Prostate gland (tissue), 2 donors: ENCODE data around the gene CHST5.

Experiments used
- CTCF ChIP-seq, 4 experiments: fragments of 200-600 bp in 2 of 4; fragments of 450-650 bp in 2 of 4; sonication (generic) in 2 of 4; IDR thresholded peaks; 1 replicate in 3 of 4; 2 replicates in 1 of 4; pipeline ENCODE4 v1.5.1; 2016 to 2019; ENCODE audit warnings: antibody characterized with exemption in 4 of 4, mild to moderate bottlenecking in 2 of 4, moderate library complexity in 2 of 4
- POLR2A ChIP-seq: fragments of 450-650 bp; IDR thresholded peaks from one replicate; pipeline ENCODE4 v1.6.1; 2016; ENCODE audit warnings: antibody characterized with exemption, mild to moderate bottlenecking
- POLR2AphosphoS5 ChIP-seq: sonication (generic); formaldehyde crosslinking; IDR thresholded peaks from one replicate; pipeline ENCODE4 v1.6.1; 2017; ENCODE audit warnings: antibody characterized with exemption

- TF ChIP-seq CTCF (IDR thresholded peaks at IDR 0.05) (no peak), POLR2A (no peak), POLR2AphosphoS5 (no peak)
Observed at GRCh38 chr16:75519175-75519574, 16.7 kb downstream of the CHST5 start.
